K562 (cell line): ENCODE data around the gene REC8. TPM values are rescaled to one million over a fixed set of nuclear protein-coding genes. Genes with fewer than 3 reads are reported as not detected.

ENCODE experiments used
- ATAC-seq: fragments of 200-7000 bp; cut with Tn5 transposase; 3 replicates; pipeline ENCODE4 v1.9.1; 2020; ENCODE audit warnings: moderate library complexity
- BruUV-seq: library from RNA; stranded (reverse); fragments of 400-500 nt; replicated peaks from 2 replicates; lab custom pipeline; 2021; lab: Mats Ljungman, UMichigan
- CTCF ChIA-PET: fragments of 300-600 bp; formaldehyde crosslinking; extraction: SDS; loops from one replicate; lab custom pipeline; 2021; ENCODE audit warnings: low intra/inter-chr PET ratio; lab: Yijun Ruan, JAX
- POLR2A ChIA-PET: fragments of 300-600, 350-650 bp; sonication (Branson Sonifier 250); formaldehyde crosslinking; extraction: SDS; loops from one replicate; lab custom pipeline; 2021; ENCODE audit warnings: antibody characterized with exemption, inconsistent platforms; lab: Yijun Ruan, JAX
- DNase-seq, 4 experiments: peaks; one replicate each; pipeline versions ENCODE4 v3.0.0 to v3.0.0-alpha.2; 2011 to 2018; ENCODE audit warnings: low spot score in 3 of 4, mixed read lengths in 3 of 4; ENCODE audit errors: extremely low read depth in 1 of 4
- FAIRE-seq: peaks from 2 replicates; lab custom pipeline; 2011; peaks lifted over from hg19 to GRCh38; lab: Jason Lieb, UNC
- H2AFZ ChIP-seq: 2 replicates; pipeline ENCODE4 v1.6.0; 2011; ENCODE audit warnings: low read depth, low read length, control low read depth, inconsistent platforms
- H3K27ac ChIP-seq: fragments of 200-600 bp; 3 replicates; pipeline ENCODE4 v1.8.0; 2011; ENCODE audit warnings: low read depth, mild to moderate bottlenecking, control low read depth, inconsistent platforms, low read length, moderate library complexity, mixed read lengths; ENCODE audit errors: extremely low read depth
- H3K27me3 ChIP-seq, 2 experiments: fragments of 300-600 bp in 1 of 2; 2 replicates in 1 of 2; 3 replicates in 1 of 2; pipeline versions ENCODE4 v1.6.0 to v1.8.0; 2011; ENCODE audit warnings: inconsistent platforms in 2 of 2, low read length in 2 of 2, mild to moderate bottlenecking in 1 of 2, mixed read lengths in 1 of 2, moderate library complexity in 1 of 2; ENCODE audit not compliant: control insufficient read depth in 2 of 2, insufficient read depth in 2 of 2
- H3K36me3 ChIP-seq: fragments of 300-600 bp; 3 replicates; pipeline ENCODE4 v1.8.0; 2011; ENCODE audit warnings: mild to moderate bottlenecking, low read length, inconsistent platforms; ENCODE audit not compliant: control insufficient read depth, insufficient read depth
- H3K4me1 ChIP-seq, 2 experiments: fragments of 200-600 bp in 1 of 2; replicated peaks in 1 of 2; 2 replicates in 1 of 2; 3 replicates in 1 of 2; pipeline versions ENCODE4 v1.5.1 to v1.8.0; 2011; ENCODE audit warnings: inconsistent platforms in 2 of 2, low read length in 2 of 2, mild to moderate bottlenecking in 1 of 2, mixed read lengths in 1 of 2, moderate library complexity in 1 of 2; ENCODE audit not compliant: control insufficient read depth in 2 of 2, insufficient read depth in 2 of 2
- H3K4me2 ChIP-seq: 2 replicates; pipeline ENCODE4 v1.6.1; 2011; ENCODE audit warnings: low read length, control low read depth, inconsistent platforms, mixed read lengths; ENCODE audit not compliant: insufficient read depth
- H3K4me3 ChIP-seq: fragments of 200-600 bp; sonication (generic), shearing (Covaris generic); 2 replicates; pipeline ENCODE4 v1.5.1; 2016; ENCODE audit warnings: control low read depth, inconsistent platforms
- H3K79me2 ChIP-seq: fragments of 200-600 bp; 3 replicates; pipeline ENCODE4 v1.8.0; 2011; ENCODE audit warnings: low read length, inconsistent platforms; ENCODE audit not compliant: control insufficient read depth, insufficient read depth
- H3K9ac ChIP-seq, 2 experiments: 2 replicates each; pipeline versions ENCODE4 v1.6.0 to v1.6.1; 2011; ENCODE audit warnings: low read depth in 2 of 2, low read length in 2 of 2, control low read depth in 1 of 2, inconsistent platforms in 1 of 2, mild to moderate bottlenecking in 1 of 2, mixed read lengths in 1 of 2; ENCODE audit not compliant: insufficient read depth in 1 of 2
- H3K9me1 ChIP-seq: one replicate; pipeline ENCODE4 v1.6.0; 2011; ENCODE audit warnings: inconsistent platforms, mild to moderate bottlenecking, low read length, moderate library complexity; ENCODE audit not compliant: control insufficient read depth, insufficient read depth
- H3K9me3 ChIP-seq: replicated peaks from 2 replicates; pipeline ENCODE4 v1.5.1; 2011; ENCODE audit warnings: low read depth, low read length, inconsistent platforms; ENCODE audit not compliant: control insufficient read depth, insufficient read depth
- H4K20me1 ChIP-seq: replicated peaks from 2 replicates; pipeline ENCODE4 v1.6.1; 2011; ENCODE audit warnings: low read length, inconsistent platforms, mixed read lengths; ENCODE audit not compliant: control insufficient read depth, insufficient read depth
- ETV1 ChIP-seq: fragments of 450-650 bp; conservative IDR thresholded peaks from 2 replicates; pipeline ENCODE4 v1.6.1; 2016; ENCODE audit warnings: missing genetic modification characterization, control low read depth, low read depth, missing compliant biosample characterization
- FOXJ2 ChIP-seq: fragments of 200-800 bp; sonication (Bioruptor generic); IDR thresholded peaks from 2 replicates; pipeline ENCODE4 v1.6.1; 2016; ENCODE audit warnings: missing genetic modification characterization, missing compliant biosample characterization
- HCFC1 ChIP-seq: IDR thresholded peaks from 2 replicates; pipeline ENCODE4 v1.6.1; 2012; ENCODE audit warnings: low read depth, low read length, improper control_type of control experiment
- HNRNPLL ChIP-seq: fragments of 200-400 bp; formaldehyde crosslinking; IDR thresholded peaks from 2 replicates; pipeline ENCODE4 v1.6.1; 2017; ENCODE audit warnings: low read length, low read depth, mild to moderate bottlenecking; ENCODE audit not compliant: poor library complexity, severe bottlenecking
- KAT7 ChIP-seq: sonication (generic); formaldehyde crosslinking; IDR thresholded peaks from 2 replicates; pipeline ENCODE4 v1.8.0; 2022; ENCODE audit warnings: missing genetic modification reagents, mild to moderate bottlenecking, borderline replicate concordance
- MITF ChIP-seq: IDR thresholded peaks from 2 replicates; pipeline ENCODE4 v1.6.1; 2014; ENCODE audit warnings: antibody characterized with exemption
- NR2F6 ChIP-seq: fragments of 450-650 bp; formaldehyde crosslinking; IDR thresholded peaks from 2 replicates; pipeline ENCODE4 v1.4.0; 2020; ENCODE audit warnings: mild to moderate bottlenecking
- ZFP1 ChIP-seq: fragments of 450-650 bp; formaldehyde crosslinking; IDR thresholded peaks from 2 replicates; pipeline ENCODE4 v1.4.0; 2020; ENCODE audit warnings: mild to moderate bottlenecking, mixed read lengths
- WGBS: fragments of 100-300 bp; shearing (Covaris generic); methylation state at CpG from one replicate; pipeline ENCODE4 v1.1.6; 2016; ENCODE audit warnings: low coverage, mixed read lengths; ENCODE audit not compliant: insufficient coverage; ENCODE audit errors: missing lambda C conversion rate; 5-methylcytosine and 5-hydroxymethylcytosine counted together
- in situ Hi-C: fragments of 300-500 bp; cut with MboI; formaldehyde crosslinking; loops from 4 replicates; pipeline ENCODE4 v1.15.0; 2018; ENCODE audit warnings: inconsistent platforms, mixed read lengths
- intact Hi-C: fragments of 100-400 bp; cut with micrococcal nuclease; formaldehyde crosslinking; loops from 2 replicates; pipeline ENCODE4 v1.14.2; 2022
- polyA plus RNA-seq, 8 experiments: library from polyadenylated mRNA; depleted of rRNA in 4 of 8; stranded (reverse) in 5 of 8; unstranded in 3 of 8; fragments of >200 nt; fragmentation: Nextera tagmentation in 2 of 8; fragmentation: Illumina TruSeq in 1 of 8; extraction: Ambion mirVana in 2 of 8; extraction: Trizol in 1 of 8; gene quantifications; 2 replicates each; pipeline versions ENCODE4 v1.2.1 to v1.2.3, GENCODE V29; 2011 to 2014; ENCODE audit warnings: inconsistent platforms in 1 of 8, missing spikeins in 1 of 8
- total RNA-seq, 7 experiments: library from RNA; depleted of rRNA in 6 of 7; stranded (reverse); fragments of >200 nt in 6 of 7; fragmentation: Illumina TruSeq in 2 of 7; extraction: Trizol in 2 of 7; gene quantifications; 2 replicates each; pipeline versions ENCODE4 v1.2.1 to v1.2.3, GENCODE V29; 2011 to 2021; ENCODE audit warnings: low replicate concordance in 1 of 7

The REC8 gene
- total and polyA plus RNA-seq, 9 of the 15 experiments (the other 6 are each of a cell fraction or from before 2014, with no cell fraction given), result 0.11 to 2.5 (median 0.85) TPM

DNA sequence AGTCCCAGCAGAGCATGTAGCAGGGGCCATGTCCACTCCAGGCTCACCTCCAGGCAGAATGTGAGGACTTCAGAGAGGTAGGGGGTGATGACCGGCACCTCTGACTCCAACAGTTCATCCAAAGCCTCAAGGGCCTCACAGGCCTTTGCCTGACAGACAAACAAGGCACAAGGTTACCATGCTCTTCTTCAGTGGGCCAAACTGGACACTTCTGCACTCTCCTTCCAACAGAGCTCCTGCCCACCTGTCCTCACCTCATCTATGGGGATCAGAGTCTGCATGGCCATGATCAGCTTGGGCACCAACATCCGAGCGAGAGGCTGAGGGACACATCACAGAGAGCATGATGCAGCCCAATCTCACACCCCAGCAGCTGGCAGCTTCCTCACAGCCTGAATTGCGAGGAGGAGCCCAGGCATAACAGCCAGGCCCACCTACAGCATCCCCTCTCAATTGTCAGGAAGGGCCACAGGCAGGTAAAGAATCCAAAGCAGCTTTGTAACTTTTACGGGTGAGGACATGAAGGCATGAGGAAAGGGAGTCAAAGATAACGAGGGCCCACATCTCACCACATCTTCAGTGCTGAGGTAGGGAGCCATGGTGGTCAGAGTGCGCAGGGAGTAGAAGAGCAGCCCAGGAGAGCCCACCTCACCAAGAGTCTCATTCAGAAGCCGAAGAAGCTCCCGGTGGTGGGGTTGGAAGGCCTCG lies 15.1 kb downstream of the REC8 start:
- H3K9me3 ChIP-seq, result no peaks in the 10 kb centered on the region
- ATAC-seq (no peak), DNase-seq (no peak), FAIRE-seq (no peak)
- H3K27me3 ChIP-seq, result no peaks in the 10 kb centered on the region
- ChIA-PET POLR2A (no interaction called here), CTCF (no interaction called here)
- peak overlapping the region; percentile 71; the same call in 1 of the 2 replicates for H3K4me3 ChIP-seq
- 0 out of 2 replicates have a peak overlapping the region, but pooled peaks have one; percentile 87 for H3K4me2 ChIP-seq
- BruUV-seq, result no TSS peak
- peaks cover 71% of the 10 kb centered on the region; the same call in 2 of the 3 replicates for H3K36me3 ChIP-seq
- peaks cover 3% of the 10 kb centered on the region for H3K9me1 ChIP-seq
- H3K9ac ChIP-seq, result peak overlapping the region; percentile 87 to 91; a peak in 3 of 4 replicates
- intact Hi-C loops, result no loop called here
- no peak overlapping the region for H2AFZ ChIP-seq
- H3K27ac ChIP-seq, result no peak overlapping the region
- in situ Hi-C loops, result no loop called here
- WGBS, result 81% methylated on average over 7 of the region's 10 CpGs
- H3K79me2 ChIP-seq, result peaks cover 18% of the 10 kb centered on the region
- H3K4me1 ChIP-seq, result peaks cover 0 to 21% of the 10 kb centered on the region in 2 experiments; a peak in 3 of 5 replicates
- no peak for TF ChIP-seq KAT7 (CRISPR knock-in tag)
- TF ChIP-seq FOXJ2 (tag), result no peak
- peak; percentile 14 for TF ChIP-seq HNRNPLL
- no peak for TF ChIP-seq NR2F6 (CRISPR knock-in tag)
- no peak for TF ChIP-seq ZFP1
- no peak for TF ChIP-seq ETV1 (tag)
- no peak for TF ChIP-seq HCFC1
- TF ChIP-seq MITF, result no peak
- H4K20me1 ChIP-seq, result peaks cover 9% of the 10 kb centered on the region; the same call in 1 of the 2 replicates
